GM18907 (cell line): ENCODE measurements around the gene CPTP.

ENCODE experiments used
- ATAC-seq: cut with Tn5 transposase; IDR thresholded peaks from one replicate; pipeline ENCODE4 v1.9.1; 2021; ENCODE audit warnings: mild to moderate bottlenecking, moderate library complexity; ENCODE audit not compliant: unreplicated experiment

CPTP gene

DNA sequence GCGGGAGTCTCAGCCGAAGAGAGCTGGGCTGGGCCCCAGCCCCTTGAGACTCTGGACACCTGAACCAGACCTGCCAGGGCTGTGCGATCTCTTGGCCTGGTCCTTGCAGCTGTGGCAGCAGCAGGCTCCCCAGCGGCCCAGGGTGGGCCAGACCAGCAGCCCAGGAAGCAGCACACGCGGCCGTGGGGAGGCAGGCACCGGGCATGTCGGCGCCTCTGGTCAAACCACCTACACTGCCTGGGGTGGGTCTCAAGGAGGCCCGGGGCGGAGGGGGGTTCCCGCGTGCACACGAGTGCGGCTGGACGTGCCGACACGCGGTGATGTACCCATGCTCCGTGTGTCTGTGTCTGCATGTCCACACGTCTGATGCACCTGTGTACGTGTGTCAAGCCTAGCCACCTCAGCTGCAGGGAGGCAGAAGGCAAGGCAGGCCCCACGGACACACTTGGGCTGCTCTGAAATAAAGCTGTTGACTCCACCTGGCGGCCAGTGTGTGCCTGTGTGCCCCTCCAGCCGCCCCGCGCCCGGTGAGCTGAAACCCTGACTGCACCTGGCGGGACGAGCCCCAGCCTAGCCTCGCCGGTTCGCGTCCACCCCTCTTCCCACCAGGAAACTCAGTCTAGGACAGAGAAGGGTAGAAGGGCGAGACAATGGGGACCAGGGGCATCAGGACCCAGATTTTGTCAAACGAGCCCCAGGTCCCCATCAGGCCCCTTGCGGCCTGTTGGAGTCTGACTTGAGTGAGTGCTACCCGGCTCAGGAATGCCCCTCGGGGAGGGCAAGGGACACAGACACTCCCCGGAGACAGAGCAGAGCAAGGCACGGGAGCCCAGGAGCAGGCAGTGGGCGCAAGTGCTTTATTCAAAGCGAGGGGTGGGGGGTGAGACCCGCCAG, 32.8 kb upstream of the CPTP start:
- ATAC-seq: peak; percentile 41

DNA sequence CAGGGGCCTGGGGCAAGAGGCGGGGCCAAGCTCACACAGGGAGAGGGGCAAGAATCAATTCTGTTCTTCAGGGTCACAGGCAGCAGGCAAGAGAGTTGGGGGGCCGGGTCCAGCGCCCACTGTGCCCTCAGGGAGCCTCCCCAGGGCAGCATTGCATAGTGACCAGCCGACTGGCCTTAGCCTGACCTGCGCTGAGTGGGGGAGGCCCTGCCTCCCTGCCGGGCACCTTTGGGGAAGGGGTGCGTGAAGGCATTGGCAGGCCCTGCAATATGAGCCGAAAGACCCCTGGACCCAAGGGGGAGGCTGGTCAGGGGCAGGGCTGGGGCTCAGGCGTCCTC, 32.2 kb upstream of the CPTP start:
- ATAC-seq: no peak

DNA sequence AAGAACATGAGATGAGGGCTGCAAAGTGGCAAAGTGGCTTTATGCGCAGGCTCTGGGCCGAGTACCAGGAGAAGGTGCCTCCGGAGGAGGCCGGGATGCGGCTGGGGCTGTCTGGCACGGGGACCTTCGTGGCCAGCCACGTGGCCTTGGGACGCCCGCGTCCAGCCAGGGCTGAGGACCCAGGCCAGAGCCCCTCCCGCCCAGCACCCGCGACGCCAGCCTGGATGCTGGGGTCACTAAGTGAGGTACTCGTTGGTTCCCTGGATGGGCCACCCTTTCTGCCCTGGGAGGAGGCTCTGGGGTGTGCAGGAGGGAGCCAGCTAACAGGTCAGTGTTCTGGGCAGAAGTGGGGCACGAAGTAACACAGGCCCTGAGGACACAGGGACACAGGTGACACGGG, 31.8 kb upstream of the CPTP start:
- no peak for ATAC-seq

DNA sequence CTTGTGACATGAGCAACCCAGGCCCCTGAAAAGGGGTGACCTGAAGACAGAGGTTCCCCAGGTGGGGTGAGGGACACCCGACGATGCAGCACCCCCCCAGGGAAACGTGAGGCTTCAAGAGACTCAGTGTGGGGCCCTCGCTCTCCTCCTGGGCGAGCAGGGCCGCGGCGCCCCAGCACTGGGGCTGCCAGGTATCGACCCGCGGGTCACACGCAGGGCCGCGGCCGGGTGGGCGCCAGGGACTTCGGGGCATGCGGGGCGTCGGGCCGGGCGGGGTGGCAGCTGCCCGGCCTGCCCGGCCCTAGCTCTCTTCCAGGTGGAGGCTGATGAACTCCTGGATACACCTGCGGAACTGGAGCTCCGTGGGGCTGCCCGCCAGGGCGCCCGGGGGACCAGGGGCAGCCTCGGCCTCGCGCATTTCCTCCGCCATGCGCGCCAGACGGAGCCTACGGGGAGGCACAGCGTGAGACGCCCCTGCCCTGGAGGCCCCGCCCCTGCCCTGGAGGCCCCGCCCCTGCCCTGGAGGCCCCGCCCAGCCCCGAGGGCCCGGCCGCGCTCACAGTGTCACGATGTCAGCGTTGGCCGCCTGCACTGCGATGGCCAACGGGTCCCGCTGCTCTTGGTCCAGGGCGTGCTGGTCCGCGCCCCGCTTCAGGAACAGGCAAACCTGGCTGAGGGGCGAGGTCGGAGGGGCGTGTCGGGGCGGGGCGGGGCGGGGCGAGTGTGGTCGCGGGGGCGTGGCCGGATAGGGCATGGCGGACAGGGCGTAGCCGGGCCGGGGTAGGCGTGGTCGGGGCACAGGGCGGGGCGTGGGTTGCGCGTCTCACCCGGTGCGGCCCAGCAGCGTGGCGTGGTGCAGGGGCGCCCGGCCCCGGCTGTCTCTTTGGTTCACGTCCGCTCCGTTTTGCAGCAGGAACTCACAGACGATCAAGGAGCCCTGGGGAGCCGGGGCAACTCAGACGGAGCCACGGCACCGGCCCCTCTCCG, 31.0 kb upstream of the CPTP start:
- ATAC-seq: no peak

DNA sequence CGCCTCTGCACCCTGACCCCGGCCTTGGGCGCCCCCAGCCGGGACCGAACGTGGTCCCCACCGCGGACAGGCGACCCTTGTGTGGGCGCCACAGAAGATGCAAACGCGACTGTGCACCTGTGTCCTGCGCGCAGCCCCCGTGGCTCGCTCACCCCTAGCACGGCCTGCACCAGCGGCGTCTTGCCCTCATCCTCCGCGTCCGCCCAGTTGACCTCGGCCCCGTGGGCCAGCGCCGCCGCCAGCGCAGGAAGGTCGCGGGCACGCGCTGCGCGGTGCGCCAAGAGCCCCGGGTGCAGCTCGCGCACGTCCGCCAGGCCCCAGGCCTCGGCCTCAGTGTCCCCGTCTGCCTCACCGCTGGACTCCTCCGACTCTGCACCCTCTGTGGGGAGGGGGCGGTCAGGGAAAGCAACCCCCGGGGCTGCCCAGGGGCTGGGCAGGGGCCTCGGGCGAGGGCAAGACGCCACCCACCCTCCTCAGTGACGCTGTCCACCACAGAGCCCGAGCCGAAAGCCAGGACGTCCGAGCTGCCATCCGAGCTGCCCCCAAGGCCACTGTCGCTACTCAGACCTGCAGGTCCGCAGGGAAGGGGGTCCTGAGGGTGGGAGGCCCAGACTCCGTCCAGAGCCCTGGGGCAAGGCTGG, 30.2 kb upstream of the CPTP start:
- ATAC-seq: no peak

DNA sequence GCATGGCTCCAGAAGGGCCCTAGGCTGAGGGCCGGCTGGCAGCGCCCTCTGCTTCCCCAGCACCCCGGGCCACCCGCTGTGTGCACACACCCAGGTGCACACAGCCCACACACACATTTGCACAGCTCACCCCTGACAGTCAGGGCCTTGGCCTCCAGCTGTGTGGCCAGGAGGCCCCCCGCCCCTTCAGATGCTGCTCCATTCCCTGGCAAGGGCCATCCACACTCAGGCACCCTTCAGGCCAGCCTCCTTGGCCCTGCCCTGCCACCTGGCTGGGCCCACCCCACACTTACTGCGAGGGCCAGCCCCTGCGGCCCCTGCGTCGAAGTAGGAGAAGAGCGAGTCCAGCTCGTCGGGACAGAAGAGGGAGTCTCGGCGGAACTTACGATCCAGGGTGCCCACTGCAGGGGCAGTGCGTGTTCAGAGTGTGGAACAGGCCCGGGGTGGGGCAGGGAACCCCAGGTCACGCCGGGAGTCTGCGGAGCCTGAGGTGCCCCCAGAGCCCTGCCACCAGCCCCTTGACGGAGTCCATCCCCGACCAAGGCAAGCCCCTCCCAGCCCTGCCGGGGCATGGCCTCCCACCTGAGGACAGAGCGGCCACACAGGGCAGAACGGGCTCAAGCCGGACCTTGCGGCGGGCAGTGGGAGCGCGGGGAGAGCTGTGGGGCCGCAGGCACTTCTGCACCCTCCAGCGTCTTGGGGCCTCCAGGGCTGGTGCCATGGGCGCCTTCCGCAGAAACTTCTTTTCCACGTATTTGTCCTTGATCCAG, 29.3 kb upstream of the CPTP start:
- no peak for ATAC-seq

DNA sequence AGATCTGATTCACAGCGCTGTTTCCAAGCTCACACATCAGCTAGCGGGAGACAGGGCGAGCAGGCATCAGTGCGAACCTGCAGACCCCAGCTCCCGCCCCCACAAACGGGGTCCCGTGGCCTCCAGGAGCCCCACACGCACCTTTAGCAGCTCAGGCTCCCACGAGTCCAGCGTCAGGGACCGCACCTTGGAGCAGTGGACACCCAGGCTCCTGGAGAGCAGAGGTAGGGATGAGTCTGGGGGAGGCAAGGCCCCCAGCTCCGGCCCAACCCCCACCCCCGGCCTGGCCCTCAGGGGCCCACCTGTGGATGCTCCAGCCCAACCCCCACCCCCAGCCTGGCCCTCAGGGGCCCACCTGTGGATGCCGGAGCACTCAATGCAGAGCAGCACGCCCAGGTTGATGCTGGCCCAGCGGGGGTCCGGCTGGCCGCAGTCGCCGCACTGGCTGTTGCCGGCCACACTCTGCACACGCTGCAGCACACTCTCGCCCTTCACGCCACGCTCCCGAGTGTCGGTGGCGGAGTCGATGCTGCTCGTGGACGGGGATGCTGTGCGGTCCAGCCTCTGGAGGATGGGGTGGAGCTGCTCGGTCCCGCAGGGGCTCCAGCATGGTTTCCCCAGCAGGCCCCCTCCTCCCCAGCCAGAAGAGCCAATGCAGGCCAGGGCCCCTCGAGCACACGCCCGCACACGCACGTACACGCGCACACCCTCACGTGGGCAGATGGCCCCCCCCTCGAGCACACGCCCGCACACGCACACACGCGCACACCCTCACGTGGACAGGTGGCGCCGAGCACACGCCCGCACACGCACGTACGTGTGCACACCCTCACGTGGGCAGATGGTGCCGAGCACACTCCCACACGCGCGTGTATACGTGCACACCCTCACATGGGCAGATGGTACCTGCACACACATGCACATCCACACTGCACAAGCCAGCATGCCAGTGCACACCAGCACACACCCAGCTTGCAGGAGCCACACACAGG, 28.2 kb upstream of the CPTP start:
- ATAC-seq: no peak

DNA sequence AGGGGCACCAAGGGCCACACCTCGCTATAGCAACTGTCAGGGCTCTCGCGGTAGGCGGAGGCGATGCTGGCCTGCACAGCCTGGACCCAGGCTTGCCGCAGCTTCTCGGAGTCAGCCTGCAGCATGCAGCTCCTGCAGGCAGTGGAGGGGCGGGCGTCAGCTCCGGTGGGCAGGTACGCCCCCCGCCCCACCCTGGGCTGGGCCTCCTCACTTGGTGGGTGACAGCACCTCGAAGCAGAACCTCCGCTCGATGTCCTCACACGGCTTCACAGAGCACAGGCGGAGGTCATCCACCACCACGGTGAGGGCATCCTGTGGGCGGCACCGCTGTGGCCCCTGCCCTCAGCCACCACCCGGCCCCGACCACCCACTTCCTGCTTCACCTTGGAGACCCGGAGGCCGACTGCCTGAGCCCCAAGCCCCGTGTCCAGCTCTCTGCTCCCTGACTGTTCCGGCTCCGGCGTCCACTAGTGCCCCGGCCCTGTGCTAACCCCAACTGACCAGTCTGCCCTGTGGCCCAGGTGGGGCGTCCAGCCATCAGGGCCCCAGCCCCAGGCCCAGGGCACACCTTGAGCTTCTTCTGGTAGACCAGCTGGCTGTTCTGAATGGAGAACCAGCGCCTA, 26.7 kb upstream of the CPTP start:
- no peak for ATAC-seq

DNA sequence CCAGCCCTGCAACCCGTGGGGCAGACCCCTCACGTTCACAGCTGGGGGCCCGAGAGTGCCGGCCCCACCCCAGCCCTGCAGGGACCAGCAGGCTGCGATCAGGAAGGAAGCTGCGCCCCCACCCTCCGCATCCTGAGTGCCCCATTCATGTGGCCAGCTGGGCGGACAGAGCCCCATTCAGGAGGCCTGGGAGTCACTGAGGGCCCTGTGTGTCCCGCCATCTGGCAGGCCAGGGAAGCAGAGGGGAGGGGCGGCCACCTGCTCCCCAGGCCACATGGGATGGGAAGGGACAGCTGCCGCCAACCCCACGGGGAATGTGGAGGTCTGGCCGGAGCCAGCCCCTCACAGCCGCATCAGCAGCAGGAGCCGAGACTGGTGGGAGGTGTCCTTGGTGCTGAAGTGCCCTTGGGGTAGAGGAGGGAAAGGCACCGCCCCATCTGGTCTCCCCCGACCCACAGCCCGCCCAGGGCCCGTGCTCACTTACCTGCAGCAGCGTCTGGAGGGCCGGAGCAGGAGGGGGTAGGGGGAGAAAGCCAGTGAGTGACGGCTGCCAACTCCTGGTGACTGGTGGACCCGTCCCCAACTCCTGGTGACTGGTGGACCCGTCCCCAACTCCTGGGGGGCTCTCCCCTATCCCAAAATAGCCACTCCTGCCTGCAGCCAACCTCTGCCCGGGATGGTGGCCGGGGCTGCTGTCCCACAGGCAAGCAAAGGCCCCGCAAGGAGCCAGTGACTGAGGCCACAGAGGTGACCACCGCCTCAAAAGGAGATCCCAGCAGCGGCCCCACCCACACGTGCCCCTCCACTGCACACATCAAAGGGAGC, 25.5 kb upstream of the CPTP start:
- no peak for ATAC-seq

DNA sequence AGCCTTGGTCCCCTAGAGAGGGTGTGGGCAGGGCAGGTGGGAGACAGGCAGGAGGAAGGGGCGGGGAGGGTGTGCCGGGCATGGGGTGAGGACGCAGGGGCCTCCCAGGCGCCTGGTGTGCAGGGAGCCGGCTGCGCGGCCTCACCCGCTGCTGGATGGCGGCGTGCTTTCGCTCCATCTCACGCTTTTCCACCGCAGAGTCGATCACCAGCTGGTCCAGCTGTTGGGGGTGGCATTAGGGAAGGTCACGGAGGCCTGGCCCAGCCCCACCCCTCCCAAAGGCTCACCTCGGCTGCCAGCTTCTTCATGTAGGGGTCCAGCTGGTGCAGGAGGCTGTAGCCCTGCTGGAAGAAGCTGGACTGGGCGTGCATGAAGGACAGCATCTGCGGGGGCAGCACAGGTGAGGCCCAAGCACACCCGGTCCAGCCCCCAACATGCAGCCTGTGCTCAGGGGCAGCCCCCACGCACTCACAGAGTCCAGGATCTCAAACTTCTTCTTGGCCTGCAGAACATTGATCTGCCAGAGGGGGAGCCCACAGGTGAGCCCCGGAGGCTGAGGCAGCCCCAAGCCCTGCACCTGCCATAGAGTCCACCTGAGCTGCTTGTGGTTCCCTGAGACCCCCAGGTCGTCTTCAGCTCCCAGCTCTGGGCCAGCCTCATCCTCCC, 24.8 kb upstream of the CPTP start:
- ATAC-seq: no peak

DNA sequence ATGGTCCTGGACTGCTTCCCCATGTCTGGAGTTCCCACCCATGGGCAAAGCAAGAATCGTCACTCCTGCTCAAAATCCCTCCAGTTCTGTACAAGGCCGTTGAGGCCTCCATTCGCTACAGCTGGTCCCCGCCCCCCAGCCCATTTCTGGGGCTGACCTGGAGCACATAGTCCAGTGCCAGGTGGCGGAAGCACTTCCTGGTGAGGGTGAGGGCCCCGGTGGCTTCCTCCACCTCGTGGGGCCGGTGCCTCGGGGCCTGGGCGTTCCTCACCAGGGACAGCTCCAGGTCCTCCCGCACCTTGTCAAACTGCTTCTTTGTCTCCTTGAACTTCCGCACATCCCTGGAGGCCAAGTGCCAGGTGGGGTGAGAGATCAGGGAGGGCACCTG, 24.3 kb upstream of the CPTP start:
- ATAC-seq: no peak

DNA sequence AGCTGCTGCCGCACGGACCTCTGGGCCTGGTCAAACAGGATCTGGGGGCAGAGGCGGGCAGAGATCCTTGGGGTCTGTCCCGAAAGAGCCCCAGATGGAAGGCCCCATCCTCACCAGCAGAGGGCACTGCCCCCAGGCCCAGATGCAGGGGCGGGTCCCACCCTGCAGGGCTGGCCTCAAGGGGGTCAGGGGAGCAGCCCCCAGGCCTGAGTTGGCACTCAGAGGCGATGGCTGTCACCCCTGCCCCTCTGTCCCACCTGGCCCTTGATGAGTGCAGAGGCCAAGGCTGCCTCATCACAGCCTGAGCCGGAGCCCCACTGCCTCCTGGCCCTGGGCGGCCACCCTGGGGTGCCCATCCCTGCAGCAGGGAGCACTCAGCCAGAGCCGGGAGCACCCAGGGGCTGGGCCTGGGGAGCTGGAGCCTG, 22.6 kb upstream of the CPTP start:
- no peak for ATAC-seq

DNA sequence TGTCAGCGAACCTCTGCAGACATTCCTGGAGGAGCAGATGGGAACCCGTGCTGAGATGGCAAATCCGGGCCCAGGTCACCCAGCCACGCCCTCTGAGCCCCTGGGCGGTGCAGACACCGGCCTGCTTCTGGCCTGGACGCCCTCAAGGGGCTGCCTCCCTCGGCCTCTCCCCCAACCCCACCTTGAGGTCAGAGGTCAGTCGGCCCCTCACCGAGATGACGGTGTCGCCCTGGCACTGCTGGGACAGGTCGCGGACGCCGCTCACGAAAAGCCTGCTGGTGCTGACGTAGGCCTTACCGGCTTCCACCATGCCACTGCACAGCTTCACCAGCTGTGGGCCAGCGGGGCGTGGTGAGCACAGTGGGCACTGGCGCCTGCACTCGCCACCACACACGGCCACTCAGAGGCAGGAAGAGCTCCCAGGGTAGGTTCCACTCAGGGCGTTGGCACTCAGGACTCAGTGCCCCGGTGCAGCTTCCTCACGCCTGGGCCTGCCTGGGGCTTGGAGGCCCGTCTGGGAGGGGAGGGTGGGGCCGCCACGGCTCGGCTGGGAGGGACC, 21.6 kb upstream of the CPTP start:
- no peak for ATAC-seq

DNA sequence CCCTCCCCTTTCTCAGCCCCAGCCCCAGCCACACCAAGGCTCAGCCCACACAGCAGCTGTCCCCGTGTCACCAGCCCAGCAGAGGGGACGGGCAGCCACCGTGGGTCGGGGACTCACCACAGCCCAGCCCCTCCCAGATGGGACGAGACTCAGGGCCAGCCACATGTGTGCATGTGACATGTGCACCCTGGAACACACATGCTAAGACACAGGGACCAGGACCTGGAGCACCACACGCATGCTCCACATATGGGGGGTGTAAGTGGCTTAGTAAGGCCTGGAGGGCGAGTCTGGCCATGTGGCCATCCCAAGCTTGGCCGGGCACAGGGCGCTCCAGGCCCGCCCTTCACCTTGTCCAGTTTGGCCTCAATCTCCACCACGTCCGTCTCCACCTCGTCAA, 20.9 kb upstream of the CPTP start:
- ATAC-seq: no peak

DNA sequence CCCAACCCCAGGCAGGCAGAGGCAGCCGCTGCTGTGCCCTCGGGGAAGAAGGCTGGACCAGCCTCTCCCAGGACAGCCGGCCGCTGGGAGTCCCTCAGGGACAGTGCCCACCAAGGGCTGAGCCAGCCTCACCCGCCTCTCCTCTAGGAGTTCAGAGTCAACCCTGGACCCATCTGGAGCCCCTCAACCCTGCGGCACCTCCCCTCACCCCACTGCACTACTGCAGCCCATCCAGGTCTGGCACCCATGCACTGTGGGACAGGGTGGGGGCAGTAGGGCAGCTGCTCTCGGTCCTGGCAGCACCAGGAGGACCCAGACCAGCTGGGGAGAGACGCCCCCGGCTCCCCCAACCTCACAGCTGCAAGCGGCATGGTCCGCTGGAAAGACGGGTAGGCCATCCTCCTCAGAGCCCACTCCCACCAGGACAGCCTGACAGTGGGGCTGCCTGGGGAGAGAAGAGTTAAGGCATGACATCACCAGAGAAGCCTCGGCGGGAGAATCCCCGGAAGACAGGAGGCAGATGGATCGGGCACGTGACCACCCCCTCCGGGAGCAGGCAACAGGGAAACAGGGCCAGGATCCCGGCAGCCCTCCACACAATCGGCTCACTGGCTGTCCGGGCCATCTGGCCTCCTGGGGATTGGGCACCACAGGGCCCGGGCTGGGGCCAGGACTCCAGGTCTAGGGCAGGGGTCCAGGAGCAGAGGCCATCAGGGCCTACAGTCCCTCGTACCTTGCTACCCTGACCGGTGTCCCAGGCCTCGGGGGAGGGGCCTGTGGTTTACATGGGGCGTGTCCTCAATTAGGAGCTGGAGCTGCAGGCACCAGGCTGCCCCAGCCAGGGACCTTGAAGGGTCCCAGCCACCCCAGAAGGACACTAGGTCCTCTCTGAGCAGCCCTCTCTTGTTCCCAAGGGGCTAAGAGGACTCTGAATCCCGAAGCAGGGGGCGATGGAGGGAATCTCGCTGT, 20.0 kb upstream of the CPTP start:
- no peak for ATAC-seq
